ENCODE data around the gene TRIM62. TPM values are rescaled to one million over a fixed set of nuclear protein-coding genes. Genes with fewer than 3 reads are reported as not detected.

The TRIM62 gene
- total RNA-seq, 6 experiments from 2014 or later: 1.1 to 2.4 (median 1.7) TPM

GRCh38 chr1:33170351-33171274 is 11.2 kb downstream of the TRIM62 start:
- no peaks in the 10 kb centered on the region for H3K9me3 ChIP-seq
- intact Hi-C loops (cut with DNase I): no loop called here
- H3K27ac ChIP-seq: no peak overlapping the region
- TF ChIP-seq POLR2A (IDR thresholded peaks at IDR 0.05) (no peak), CTCF (IDR thresholded peaks at IDR 0.05) (no peak)
- H3K27me3 ChIP-seq: no peaks in the 10 kb centered on the region
- DNase-seq (peak in 1 of 3 donors; percentile 39), ATAC-seq (peak; percentile 67 to 92 (median 80))
- 86% methylated on average over 7 of the region's 13 CpGs for WGBS (ENCODE audit: insufficient coverage, low coverage, low lambda C conversion rate, missing lambda C conversion rate)
- no peaks in the 10 kb centered on the region for H3K4me1 ChIP-seq
- H3K4me3 ChIP-seq: no peak overlapping the region
- no peaks in the 10 kb centered on the region for H3K36me3 ChIP-seq

- Histone ChIP-seq H3K36me3 (no peaks in the 10 kb centered on the region), H3K27ac (no peak overlapping the region), H3K4me3 (no peak overlapping the region), H3K9me3 (no peaks in the 10 kb centered on the region), H3K4me1 (no peaks in the 10 kb centered on the region), H3K27me3 (no peaks in the 10 kb centered on the region)
- ATAC-seq (no peak), DNase-seq (no peak)
- 75% methylated on average over 9 of the region's 11 CpGs for WGBS (ENCODE audit: insufficient coverage, low coverage, low lambda C conversion rate, missing lambda C conversion rate)
- intact Hi-C loops (cut with DNase I): no loop called here
- no peak for TF ChIP-seq CTCF (IDR thresholded peaks at IDR 0.05)
- TF ChIP-seq POLR2A (IDR thresholded peaks at IDR 0.05): no peak
These were observed 12.4 kb downstream of the TRIM62 start for GRCh38 chr1:33169290-33170055.

GRCh38 chr1:33168556-33169289 is 13.1 kb downstream of the TRIM62 start:
- H3K4me1 ChIP-seq: no peaks in the 10 kb centered on the region
- no peak for DNase-seq
- no peaks in the 10 kb centered on the region for H3K9me3 ChIP-seq
- H3K27ac ChIP-seq: no peak overlapping the region
- H3K27me3 ChIP-seq: no peaks in the 10 kb centered on the region
- ATAC-seq: no peak
- TF ChIP-seq POLR2A (IDR thresholded peaks at IDR 0.05): no peak
- no peak for TF ChIP-seq CTCF (IDR thresholded peaks at IDR 0.05)
- H3K4me3 ChIP-seq: no peak overlapping the region
- intact Hi-C loops (cut with DNase I): no loop called here
- WGBS (ENCODE audit: insufficient coverage, low coverage, low lambda C conversion rate, missing lambda C conversion rate): 85% methylated on average over 4 of the region's 11 CpGs
- no peaks in the 10 kb centered on the region for H3K36me3 ChIP-seq

GRCh38 chr1:33167650-33168447 is 14.0 kb downstream of the TRIM62 start:
- Histone ChIP-seq H3K9me3 (no peaks in the 10 kb centered on the region), H3K27ac (no peak overlapping the region), H3K36me3 (no peaks in the 10 kb centered on the region), H3K27me3 (no peaks in the 10 kb centered on the region), H3K4me1 (no peaks in the 10 kb centered on the region), H3K4me3 (no peak overlapping the region)
- TF ChIP-seq CTCF (IDR thresholded peaks at IDR 0.05) (no peak), POLR2A (IDR thresholded peaks at IDR 0.05) (no peak)
- no peak for DNase-seq
- WGBS (ENCODE audit: insufficient coverage, low coverage, low lambda C conversion rate, missing lambda C conversion rate): 88% methylated on average over 4 of the region's 4 CpGs
- intact Hi-C loops (cut with DNase I): no loop called here
- ATAC-seq: no peak
